Stimulated activated CD8-positive, alpha-beta memory T cell treated with anti-CD3 and anti-CD28 coated beads, Interleukin-7, amount 100 ng/mL, for 1 hour (primary cell): ENCODE results near the gene P2RX3.
"Not testable (repeated sequence)": the region's sequence is repeated elsewhere in the genome, so short reads cannot be mapped to it uniquely, and the experiment has no call there.

Experiments
- DNase-seq, 2 donors: peaks; one replicate each; pipeline ENCODE4 v3.0.0-alpha.2; 2020; ENCODE audit warnings: low read depth in 2 of 2

The P2RX3 gene

DNA sequence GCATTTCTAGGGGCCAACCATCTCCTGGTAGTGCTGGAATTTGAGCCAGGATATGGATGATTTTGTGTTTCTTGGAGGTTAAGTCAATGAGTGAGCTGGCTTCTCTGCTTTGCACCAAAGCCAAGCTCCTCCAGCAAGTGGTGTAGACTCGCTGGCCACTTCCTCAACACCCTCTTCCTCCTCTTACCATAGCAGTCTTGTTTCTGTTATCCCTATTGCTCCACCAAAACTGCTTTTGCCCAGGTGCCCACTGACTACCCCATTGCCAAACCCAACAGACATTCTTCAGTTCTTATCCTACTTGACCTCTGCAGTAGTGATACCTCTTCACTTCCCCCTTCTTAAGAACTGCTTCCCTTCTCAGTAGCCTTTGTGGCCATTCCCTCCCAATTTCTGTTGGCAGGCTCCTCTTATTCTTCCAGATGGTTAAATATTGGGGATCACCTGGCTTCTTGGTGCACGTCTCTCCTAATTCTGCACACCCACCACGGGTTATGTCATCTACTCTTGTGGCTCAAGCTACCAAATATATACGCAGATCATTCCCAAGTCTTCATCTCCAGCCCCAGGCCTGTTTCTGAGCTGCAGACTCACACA lies 59.3 kb downstream of the P2RX3 start:
- DNase-seq = no peak

DNA sequence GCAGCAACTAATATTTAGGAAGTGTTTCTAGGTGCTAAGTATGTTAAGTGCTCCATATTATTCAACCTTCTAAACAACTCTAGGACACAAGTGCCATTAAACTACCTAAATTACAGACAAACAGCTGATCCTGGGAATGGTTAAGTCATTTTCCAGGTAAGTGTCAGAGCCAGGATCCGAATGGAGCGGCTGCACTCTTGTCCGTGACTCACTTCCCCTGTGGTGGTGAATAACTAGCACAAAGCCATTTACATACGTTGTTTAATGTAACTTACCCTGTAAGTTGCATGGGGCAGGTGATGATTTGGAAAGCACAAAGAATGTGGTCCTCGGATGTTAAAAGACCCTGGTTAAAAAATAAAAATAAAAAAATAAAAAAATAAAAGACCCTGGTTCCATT lies 61.1 kb downstream of the P2RX3 start:
- DNase-seq = no peak

DNA sequence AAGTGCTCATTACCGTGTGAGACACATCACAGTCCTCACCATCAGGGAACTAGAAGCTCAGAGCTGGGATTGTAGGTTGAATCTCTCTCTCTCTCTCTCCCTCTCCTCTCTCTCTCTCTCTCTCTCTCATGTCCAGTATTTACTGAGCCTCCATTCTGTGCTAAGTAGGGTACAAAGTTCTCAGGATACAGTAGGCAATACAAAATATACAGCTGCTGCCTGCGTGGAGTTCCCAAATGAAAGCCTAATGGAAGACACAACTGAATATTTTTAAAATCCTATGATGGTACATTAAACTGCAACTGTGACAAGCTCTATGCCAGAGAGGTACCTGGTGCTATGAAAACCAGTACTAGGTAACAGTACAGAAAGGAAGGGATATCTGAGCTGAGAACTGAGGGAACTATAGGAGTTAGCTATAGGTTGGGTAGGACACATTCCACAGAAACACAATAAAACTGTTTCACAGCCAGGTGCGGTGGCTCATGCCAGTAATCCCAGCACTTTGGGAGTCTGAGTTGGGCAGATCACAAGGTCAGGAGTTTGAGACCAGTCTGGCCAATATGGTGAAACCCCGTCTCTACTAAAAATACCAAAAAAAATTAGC lies 61.9 kb downstream of the P2RX3 start:
- DNase-seq = no peak

DNA sequence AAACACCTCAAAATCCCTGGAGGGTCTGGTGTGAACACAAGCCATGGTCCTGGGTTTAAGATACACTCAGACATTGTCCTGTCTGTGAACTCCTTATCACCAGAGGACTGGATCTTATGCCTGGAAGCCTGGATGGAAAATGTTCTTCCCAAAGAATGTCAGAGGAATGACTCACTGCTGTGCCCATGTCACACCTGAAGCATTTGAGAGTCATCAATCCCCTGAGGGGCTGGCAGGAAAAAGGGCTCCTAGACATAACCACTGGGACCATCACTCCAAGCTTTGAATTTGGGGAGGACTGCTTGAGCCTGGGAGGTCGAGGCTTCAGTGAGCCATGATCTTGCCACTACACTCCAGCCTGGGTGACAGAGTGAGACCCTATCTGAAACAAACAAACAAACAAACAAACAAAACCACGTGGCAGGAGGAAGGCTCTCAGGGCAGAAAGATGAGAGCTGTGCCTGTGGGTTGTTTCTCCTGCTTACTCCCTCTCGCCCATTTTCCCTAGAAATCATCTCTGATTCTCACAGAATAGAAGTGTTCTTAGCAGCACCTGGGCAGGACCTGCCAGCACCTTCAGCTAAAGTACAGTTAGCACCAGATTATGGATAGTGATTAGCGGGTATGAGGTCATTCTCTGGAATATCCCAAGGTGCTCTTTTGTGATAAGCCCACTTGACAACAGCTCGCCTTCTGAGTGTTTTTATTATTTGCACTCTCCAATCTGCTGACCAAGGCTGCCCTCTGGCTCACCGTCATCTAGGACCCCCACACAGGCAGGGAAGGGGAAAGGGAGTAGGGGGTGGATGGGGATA lies 64.2 kb downstream of the P2RX3 start:
- DNase-seq = no peak

DNA sequence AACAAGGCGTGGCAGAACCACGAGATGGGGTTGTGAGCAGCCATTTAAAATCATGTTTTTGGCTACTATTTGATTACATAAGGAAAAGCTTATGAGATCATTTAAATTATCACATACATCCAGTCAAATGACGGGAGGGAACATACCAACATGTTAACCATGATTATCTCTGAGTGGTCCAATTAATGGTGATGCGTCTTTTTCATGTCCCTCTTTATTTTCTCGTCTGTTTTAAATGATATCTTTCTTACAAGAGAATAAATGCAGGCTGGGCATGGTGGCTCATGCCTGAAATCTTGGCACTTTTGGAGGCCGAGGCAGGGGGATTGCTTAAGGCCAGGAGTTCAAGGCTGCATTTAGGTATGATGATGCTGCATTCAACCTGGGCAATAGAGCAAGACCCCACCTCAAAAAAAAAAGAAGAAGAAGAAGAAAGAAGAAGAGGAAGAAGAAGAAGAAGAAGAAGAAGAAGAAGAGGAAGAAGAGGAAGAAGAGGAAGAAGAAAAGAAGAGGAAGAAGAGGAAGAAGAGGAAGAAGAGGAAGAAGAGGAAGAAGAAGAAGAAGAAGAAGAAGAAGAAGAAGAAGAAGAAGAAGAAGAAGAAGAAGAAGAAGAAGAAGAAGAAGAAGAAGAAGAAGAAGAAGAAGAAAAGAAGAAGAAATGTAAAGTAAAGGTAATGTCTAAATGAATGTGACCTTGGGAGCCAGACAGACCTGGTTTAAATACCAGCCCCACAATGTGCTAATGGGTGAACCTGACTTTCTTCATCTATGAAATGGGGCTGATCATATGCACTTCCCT lies 65.0 kb downstream of the P2RX3 start:
- not testable (repeated sequence) for DNase-seq

DNA sequence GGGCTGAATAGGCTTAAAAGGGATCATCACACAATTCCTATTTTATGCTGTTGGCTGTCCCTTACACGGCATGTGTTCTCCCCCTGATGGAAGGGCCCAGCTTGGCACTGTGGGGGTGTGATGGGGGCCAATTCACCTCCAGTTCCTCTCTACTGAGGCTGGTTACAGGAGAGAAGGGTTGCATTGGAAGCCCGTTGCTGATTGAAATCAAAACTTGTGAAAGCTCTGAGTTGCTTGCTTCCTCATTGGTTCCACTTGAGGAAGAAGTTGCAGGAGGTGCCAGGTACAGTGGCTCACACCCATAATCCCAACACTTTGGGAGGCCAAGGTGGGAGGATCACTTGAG lies 65.6 kb downstream of the P2RX3 start:
- no peak for DNase-seq

DNA sequence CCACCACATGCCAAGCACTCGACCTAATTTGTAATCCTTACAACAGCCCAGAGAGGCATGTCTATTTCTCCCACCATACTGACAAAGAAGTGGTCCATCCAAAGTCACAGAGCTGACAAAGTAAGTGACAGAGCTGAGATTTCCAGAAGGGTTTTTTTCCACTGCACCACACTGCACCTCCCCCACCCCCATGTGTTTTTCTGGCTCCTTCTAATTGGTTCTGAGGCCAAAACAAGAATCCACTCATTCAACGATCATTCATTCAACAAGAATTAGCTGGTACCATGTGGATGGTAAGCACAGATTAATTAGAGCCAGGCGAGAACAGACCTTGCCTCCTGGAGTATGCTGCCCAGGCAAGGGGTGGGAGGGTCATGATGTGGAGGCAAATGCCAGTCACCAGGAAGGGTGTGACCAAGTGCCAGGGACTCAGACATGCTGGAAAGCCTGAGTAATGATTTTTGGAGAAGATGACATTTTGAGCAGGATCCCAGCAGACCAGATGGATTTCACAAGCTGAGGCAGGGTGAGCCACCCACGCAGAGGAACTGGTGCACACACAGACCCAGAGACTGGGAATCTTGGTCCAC lies 67.2 kb downstream of the P2RX3 start:
- DNase-seq = no peak

DNA sequence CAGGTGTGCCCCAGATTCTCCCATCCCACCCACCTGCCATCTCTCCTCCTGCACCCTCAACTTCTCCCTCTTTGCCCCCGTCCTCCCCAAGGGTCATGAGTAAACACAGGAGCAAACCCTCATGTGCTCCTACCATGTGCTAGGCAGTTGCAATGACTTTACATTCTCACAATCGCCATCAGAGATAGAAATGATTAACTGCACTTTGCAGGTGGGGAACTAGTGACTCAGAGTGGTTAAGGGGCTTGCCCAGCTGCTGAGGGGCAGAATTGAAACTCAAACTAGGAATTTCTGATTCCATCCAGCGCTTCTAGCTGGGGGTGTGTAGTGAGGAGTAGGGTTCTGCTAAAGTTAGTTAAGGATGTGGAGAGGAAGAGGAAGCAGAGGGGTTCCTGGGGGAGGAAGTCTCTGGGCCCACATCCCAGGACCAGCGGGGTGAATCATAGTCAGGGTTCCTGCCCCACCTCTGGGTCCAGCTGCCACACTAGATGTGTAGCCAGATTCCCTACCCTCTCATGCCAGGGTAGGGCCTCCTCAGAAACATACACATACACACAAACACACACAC lies 68.3 kb downstream of the P2RX3 start:
- DNase-seq = no peak

DNA sequence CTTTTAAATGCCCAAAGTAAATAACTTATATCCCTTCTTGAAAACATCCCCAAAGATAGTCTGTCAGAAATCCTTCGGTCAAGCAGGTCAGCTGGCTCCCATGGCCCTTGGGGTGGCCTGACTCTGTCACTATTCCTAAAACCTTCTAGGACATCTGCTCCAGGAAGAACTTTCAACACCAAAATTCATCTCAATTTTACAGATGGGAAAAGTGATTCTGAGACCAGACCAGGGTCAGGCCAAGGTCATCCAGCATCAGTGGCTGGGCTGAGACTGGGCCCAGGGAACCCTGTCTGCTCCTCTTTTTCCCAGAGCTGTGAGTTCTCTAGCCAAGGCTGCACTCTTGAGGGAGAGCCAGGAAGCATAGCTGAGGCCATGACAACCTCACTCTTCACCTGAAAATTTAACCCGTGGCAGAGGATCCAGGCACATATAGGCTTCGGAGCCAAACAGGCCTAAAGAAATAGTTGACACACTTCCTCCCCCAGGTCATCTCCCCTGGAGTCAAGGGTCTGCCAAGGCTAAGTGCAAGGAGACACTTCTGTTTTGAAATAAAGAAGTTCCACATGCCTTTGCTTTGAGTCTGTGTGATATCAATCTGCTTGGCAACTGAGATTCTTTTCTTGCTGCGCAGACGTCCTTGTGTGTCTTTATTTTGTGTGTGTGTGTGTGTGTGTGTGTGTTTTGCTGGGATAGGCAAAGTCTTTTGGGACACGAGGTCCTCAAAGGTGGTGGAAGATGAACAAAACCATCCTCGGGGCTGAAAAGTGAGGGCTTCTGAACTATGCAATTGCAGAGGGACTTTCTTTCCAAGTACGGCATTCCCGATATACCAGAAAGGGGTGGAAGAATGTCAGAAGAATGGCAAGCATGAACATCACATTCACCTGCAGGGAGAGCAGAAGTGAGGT lies 69.1 kb downstream of the P2RX3 start:
- DNase-seq = no peak

DNA sequence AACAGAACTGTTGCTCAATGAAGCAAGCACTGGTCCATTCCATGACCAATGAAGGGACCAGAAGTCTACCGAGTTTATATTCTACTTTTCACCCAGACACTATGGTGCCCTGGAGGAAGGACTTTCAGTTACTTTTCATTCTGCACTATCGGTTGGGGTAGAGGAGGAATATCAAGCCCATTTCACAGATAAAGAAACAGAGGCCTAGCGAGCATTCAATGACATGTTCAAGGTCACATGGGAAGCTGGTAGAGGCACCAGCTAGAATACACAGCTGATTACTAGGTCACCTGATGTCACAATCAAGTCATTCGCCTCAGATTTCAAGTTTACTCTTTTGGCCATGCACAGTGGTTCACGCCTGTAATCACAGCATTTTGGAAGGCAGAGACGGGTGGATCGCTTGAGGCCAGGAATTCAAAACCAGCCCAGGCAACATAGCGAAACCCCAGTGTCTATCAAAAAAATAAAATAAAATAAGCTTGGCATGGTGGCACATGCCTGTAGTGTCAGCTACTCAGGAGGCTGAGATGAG lies 69.9 kb downstream of the P2RX3 start:
- DNase-seq = no peak

DNA sequence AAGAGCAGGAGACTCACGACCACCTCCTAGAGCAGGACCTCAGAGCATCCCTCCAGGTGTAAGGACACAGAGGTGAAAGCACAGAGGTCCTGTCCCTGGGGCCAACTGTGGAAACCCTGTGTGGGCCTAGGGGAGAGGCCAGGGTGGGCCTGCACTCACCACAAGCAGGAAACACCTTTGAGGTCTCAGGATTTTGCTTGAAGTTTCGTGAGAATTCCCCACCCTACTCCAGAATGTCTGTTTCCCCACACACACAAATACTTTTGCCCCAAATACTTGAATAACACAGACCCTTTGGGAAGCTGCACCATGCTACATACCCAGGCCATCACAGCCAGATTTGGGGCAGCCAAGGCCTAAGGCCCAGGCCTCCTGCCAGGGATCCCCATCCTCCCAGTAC lies 70.6 kb downstream of the P2RX3 start:
- DNase-seq = no peak

DNA sequence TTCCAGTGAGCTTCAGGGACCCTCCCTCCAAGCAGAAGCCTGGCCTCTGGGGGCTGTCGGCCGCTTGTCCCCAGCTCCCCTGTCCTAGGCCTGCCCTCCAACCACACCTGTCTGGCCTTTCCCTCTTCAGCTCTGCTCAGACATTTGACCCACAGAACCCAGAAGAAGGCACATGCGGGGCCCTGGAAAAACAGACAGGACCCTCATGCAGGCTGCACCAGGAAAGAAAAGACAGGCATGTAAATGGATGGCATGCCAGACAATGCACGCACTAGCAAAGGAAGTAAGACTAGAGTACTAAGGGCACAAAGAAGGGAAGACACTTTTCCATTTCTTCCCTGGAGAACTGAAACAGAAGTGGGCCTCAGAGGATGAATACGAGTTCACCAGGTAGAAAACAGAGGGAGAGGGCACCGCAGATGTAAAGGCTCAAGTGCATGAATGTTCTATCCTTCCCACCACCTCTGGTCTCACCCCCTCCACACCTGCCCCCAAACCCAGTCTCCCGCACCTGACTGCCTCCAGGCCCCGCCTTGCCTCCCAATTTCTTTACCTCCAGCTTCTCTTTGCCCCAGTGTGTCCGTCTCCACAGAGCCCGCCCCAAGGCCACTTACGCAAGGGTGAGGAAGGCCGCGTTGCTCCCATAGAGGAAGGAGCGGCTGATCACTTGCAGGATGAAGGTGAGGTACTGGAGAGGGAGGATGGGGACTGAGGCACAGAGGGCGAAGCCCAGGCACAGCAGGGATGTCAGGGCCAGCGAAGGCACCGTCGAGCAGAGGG lies 71.4 kb downstream of the P2RX3 start:
- no peak for DNase-seq

DNA sequence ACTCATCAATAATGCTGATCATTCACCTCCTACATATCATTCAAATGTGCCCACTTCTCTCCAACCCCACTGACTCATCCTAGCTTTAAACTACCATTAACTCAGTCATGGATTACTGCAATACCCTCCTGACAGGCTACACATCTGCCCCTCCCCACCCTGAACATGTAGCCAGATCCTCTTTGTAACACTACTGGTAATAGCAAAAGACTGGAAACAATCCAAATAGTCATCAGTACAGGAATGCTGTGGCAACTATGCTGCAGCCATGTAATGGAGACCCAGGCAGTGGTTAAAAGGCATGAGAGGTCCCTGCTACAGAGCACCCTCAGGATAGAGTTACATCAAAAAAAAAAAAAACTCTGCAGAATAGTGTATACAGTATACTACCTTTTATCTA lies 72.1 kb downstream of the P2RX3 start:
- DNase-seq = no peak

DNA sequence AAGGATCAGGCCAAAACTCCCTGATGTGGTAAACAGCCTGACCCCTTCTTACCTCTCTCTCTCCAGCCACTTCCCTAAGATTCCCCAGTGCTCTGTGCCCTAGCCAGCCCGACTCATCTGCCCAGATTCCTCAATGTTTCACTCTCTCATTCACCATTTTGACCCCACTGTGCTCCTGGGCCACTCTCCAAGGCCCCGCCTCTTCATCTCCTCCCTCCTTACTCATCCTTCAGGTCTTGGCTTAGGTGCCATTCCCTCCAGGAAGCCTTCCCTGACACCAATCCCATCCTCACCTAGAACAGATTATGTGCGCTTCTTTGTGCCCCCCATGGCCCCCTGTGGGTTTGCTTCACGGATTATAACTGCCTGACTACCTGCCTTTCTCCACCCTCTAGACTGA lies 75.5 kb downstream of the P2RX3 start:
- DNase-seq = no peak

DNA sequence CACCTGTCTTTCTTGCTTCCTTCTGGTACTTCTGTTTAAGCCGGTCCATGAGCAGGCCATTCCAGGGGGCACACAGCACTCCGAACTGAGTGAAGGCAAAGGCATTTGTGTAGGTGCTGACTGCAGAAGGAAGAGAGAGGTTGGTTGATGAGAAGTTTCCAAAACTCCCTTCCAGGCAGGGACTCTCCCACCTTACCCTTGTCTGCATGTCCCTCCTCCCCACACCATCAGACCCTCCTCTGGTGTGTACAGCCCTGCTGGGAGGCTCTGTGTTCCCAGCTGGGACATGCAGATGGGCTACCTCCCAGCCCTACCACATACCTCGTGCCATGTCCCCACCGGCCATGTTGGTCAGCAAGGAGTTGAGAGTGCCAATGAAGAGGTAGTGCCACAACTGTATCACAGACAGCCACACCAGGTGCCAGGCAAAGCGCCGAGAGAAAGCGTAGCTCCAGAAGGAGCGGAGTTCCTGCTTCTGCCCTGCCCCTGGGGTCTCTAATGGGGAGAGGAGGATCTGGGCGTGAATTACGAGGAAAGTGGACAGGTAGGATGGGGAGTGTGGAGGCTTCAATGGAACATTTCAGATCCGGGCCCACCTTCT lies 76.6 kb downstream of the P2RX3 start:
- DNase-seq = no peak

DNA sequence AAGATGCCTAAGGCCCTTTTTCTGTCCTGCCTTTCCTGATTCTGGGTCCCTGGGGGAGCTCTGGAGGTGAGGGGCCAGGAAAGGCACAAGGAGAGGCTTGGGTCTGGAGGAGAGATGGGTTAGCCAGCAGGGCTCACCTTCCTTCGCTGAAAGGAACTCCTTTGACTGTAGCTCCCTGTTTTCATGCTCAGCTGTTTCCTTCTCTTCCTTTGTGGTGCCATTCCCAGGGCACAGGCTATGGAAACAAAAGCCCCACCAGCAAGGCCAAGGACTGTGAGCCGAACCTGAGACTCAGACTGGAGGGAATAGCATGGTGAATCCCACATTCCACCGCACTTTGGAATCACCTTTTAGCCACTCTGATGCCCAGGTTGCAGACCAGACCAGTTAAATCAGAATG lies 78.3 kb downstream of the P2RX3 start:
- DNase-seq = no peak

DNA sequence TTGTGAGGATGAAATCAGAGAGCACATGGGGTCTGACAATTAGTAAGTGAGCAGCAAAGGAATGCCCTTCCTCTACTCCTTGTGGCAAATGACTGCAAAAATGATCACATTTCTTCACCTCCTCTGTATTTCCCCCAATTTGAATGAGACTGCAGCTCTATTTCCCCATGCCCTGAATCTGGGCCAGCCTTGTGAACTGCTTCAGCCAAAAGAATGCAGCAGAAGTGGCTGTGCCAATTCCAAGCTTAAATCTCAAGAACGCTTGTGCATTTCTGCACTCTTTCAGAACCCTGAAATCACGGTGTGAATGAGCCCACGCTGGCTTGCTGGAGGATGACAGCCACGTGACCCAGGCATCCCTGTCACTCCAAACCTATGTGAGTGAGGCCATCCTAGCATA lies 78.9 kb downstream of the P2RX3 start:
- DNase-seq = no peak

DNA sequence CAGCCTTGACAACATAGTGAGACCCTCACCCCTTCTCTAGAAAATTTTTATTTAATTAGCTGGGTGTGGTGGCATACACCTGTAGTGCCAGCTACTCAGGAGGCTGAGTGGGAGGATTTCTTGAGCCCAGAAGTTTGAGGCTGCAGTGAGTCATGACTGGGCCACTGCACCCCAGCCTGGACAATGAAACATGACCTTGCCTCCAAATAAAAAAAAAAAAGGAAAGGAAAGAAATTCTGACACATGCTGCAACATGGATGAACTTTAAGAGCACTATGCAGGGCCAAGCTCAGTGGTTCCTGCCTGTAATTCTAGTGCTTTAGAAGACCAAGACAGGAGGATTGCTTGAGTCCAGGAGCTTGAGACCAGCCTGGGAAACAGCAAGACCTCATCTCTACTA lies 80.0 kb downstream of the P2RX3 start:
- no peak for DNase-seq

DNA sequence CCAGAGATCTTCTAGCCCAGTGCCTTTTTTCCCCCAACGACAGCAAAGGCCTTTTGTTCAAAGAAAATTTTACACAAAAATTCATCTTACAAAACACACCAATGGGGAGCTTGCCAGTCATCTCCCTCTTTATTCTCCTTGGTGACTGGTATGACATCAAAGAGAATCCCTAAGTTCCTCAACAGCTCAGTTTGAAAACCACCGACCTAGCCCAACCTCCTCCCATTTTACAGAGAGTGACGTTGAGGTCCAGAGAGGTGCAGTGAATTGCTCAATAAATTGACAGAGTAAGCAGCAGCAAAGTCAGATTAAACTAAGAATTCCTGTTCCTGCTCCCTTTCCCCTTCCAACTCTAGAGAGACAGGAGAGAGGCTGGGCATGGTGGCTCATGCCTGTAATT lies 81.0 kb downstream of the P2RX3 start:
- DNase-seq = no peak
